ENCODE data around the gene ATP10A. TPM values are rescaled to one million over a fixed set of nuclear protein-coding genes. Genes with fewer than 3 reads are reported as not detected.

The ATP10A gene
- total RNA-seq, 1 experiment from 2014 or later: 0.02 TPM

DNA sequence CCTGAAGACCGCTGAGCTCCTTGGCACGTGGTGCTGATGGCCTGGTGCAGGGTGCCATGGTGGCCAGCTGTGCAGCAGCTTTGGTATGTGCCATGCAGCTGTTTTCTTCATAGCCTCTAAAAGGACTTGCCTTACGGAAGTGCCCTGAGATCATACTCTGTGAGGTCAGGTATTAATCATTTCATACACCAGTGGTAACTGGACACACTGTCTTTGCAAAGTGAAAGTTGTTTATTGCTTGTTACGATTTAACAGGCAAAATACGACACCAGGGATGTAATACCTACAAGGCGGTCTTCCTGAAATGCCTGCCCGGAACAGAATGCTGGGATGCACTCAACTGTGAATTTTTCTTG lies 184.6 kb downstream of the ATP10A start:
- TF ChIP-seq EGR1 (IDR thresholded peaks at IDR 0.05; ENCODE audit: low read depth): no peak
- no peak for TF ChIP-seq EZH2phosphoT487 (IDR thresholded peaks at IDR 0.05; ENCODE audit: borderline replicate concordance)
- TF ChIP-seq EZH2 (IDR thresholded peaks at IDR 0.05): no peak
- no peak for TF ChIP-seq JUND (IDR thresholded peaks at IDR 0.05)
- no peak for TF ChIP-seq ATF3 (IDR thresholded peaks at IDR 0.05)
- Histone ChIP-seq H3K79me2 (ENCODE audit: insufficient read depth, low read length) (no peaks in the 10 kb centered on the region), H3K27me3 (ENCODE audit: insufficient read depth, low read length) (no peaks in the 10 kb centered on the region), H3K4me3 (replicated peaks in 1 of 2; ENCODE audit: low read depth in 1 of 2, low read length in 2 of 2) (no peak overlapping the region), H4K20me1 (ENCODE audit: insufficient read depth) (no peaks in the 10 kb centered on the region), H3K9me3 (ENCODE audit: control insufficient read depth in 1 of 2, insufficient read depth in 1 of 2, low read depth in 1 of 2, low read length in 2 of 2) (peaks cover 3 to 48% of the 10 kb centered on the region in 2 experiments; a peak in 2 of 4 replicates), H2AFZ (ENCODE audit: low read depth, low read length, poor library complexity, severe bottlenecking) (no peak overlapping the region), H3K9ac (ENCODE audit: low read length) (no peak overlapping the region), H3K4me1 (ENCODE audit: control insufficient read depth in 1 of 2, insufficient read depth in 2 of 2, low read length in 2 of 2) (no peaks in the 10 kb centered on the region), H3K4me2 (ENCODE audit: low read length) (no peak overlapping the region), H3K36me3 (ENCODE audit: control insufficient read depth in 1 of 2, insufficient read depth in 2 of 2, low read length in 2 of 2) (no peaks in the 10 kb centered on the region), H3K27ac (ENCODE audit: low read depth, low read length) (no peak overlapping the region), H3K9me2 (ENCODE audit: insufficient read depth) (no peaks in the 10 kb centered on the region)
- DNase-seq (ENCODE audit: low read depth, low spot score) (no peak), ATAC-seq (no peak)
- ChIA-PET POLR2A (no interaction called here), CTCF (no interaction called here), RAD21 (ENCODE audit: low non-redundant PET in 1 of 2, low total read pairs in 2 of 2, uncharacterized antibody in 2 of 2, unreplicated experiment in 2 of 2) (no interaction called here)
- no TSS peak for BruUV-seq (replicated peaks)
- intact Hi-C loops (cut with micrococcal nuclease): no loop called here

DNA sequence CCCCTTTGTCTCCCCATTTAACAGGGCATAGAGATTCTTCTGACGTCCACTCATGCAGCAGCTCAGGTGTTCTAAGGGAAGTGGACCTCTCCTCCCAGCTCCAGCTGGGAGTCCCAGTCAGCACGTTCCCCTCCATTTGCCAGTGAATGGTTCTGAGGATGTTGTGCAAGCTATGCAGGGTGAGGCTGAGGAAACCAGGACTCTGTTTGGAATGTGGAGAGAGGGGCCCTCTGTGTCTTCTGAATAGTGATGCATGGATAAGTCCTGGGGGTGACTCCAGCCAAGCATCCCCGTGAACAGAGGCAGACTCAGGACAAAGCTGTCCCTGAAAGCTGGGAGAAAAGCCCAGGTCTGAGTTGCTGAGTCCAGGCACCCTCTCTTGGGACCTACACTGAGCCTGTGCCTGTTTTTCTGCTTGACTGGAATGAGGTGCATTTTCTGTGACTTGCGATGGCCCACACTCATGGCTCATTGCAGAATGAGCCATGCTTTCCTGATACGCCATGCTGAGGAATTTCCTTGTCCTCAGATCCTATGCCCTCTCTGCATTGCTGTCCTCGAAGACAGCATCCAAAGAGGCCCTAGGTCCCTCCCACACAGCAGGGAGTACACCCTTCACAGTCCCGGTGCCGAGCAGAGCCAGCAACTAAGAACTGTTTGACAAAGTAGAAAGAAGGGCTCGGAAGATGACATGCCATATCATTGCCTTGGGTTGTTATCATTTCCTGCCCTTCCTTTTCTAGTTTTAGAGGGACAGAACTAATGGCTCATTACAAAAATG lies 185.2 kb downstream of the ATP10A start:
- ChIA-PET POLR2A (no interaction called here), CTCF (no interaction called here), RAD21 (ENCODE audit: low non-redundant PET in 1 of 2, low total read pairs in 2 of 2, uncharacterized antibody in 2 of 2, unreplicated experiment in 2 of 2) (no interaction called here)
- no peaks in the 10 kb centered on the region for H3K4me1 ChIP-seq (ENCODE audit: control insufficient read depth in 1 of 2, insufficient read depth in 2 of 2, low read length in 2 of 2)
- H3K9ac ChIP-seq (ENCODE audit: low read length): no peak overlapping the region
- H3K4me2 ChIP-seq (ENCODE audit: low read length): no peak overlapping the region
- intact Hi-C loops (cut with micrococcal nuclease): no loop called here
- TF ChIP-seq, protein P1, sequence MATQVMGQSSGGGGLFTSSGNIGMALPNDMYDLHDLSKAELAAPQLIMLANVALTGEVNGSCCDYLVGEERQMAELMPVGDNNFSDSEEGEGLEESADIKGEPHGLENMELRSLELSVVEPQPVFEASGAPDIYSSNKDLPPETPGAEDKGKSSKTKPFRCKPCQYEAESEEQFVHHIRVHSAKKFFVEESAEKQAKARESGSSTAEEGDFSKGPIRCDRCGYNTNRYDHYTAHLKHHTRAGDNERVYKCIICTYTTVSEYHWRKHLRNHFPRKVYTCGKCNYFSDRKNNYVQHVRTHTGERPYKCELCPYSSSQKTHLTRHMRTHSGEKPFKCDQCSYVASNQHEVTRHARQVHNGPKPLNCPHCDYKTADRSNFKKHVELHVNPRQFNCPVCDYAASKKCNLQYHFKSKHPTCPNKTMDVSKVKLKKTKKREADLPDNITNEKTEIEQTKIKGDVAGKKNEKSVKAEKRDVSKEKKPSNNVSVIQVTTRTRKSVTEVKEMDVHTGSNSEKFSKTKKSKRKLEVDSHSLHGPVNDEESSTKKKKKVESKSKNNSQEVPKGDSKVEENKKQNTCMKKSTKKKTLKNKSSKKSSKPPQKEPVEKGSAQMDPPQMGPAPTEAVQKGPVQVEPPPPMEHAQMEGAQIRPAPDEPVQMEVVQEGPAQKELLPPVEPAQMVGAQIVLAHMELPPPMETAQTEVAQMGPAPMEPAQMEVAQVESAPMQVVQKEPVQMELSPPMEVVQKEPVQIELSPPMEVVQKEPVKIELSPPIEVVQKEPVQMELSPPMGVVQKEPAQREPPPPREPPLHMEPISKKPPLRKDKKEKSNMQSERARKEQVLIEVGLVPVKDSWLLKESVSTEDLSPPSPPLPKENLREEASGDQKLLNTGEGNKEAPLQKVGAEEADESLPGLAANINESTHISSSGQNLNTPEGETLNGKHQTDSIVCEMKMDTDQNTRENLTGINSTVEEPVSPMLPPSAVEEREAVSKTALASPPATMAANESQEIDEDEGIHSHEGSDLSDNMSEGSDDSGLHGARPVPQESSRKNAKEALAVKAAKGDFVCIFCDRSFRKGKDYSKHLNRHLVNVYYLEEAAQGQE (IDR thresholded peaks at IDR 0.05; ENCODE audit: low read depth): no peak
- TF ChIP-seq YY1 (IDR thresholded peaks at IDR 0.05; ENCODE audit: extremely low read depth, insufficient replicate concordance, low read depth, low read length): no peak
- TF ChIP-seq POLR2AphosphoS5 (IDR thresholded peaks at IDR 0.05; ENCODE audit: low read depth, low read length): no peak
- no peak for TF ChIP-seq EZH2phosphoT487 (IDR thresholded peaks at IDR 0.05; ENCODE audit: borderline replicate concordance)
- no peak for TF ChIP-seq EGR1 (IDR thresholded peaks at IDR 0.05; ENCODE audit: low read depth)
- TF ChIP-seq ATF3 (IDR thresholded peaks at IDR 0.05): no peak
- no peak for TF ChIP-seq JUND (IDR thresholded peaks at IDR 0.05)
- TF ChIP-seq TCF7L2 (IDR thresholded peaks at IDR 0.05; ENCODE audit: borderline replicate concordance, extremely low read depth, insufficient read depth, insufficient read length): no peak
- TF ChIP-seq SP1 (IDR thresholded peaks at IDR 0.05; ENCODE audit: low read depth): no peak
- no peak for TF ChIP-seq ELF1 (IDR thresholded peaks at IDR 0.05; ENCODE audit: borderline replicate concordance, low read depth)
- no peak overlapping the region for H2AFZ ChIP-seq (ENCODE audit: low read depth, low read length, poor library complexity, severe bottlenecking)
- BruUV-seq (replicated peaks): no TSS peak
- no peaks in the 10 kb centered on the region for H3K9me2 ChIP-seq (ENCODE audit: insufficient read depth)
- H3K36me3 ChIP-seq (ENCODE audit: control insufficient read depth in 1 of 2, insufficient read depth in 2 of 2, low read length in 2 of 2): no peaks in the 10 kb centered on the region
- ATAC-seq (no peak), DNase-seq (ENCODE audit: low read depth, low spot score) (no peak)
- no peaks in the 10 kb centered on the region for H3K79me2 ChIP-seq (ENCODE audit: insufficient read depth, low read length)
- peaks cover 3 to 51% of the 10 kb centered on the region in 2 experiments; a peak in 2 of 4 replicates for H3K9me3 ChIP-seq (ENCODE audit: control insufficient read depth in 1 of 2, insufficient read depth in 1 of 2, low read depth in 1 of 2, low read length in 2 of 2)
- no peaks in the 10 kb centered on the region for H3K27me3 ChIP-seq (ENCODE audit: insufficient read depth, low read length)
- no peak overlapping the region for H3K4me3 ChIP-seq (replicated peaks in 1 of 2; ENCODE audit: low read depth in 1 of 2, low read length in 2 of 2)
- no peak overlapping the region for H3K27ac ChIP-seq (ENCODE audit: low read depth, low read length)
- no peaks in the 10 kb centered on the region for H4K20me1 ChIP-seq (ENCODE audit: insufficient read depth)
